AG04450 (cell line): ENCODE data around the gene MATCAP1. TPM values are rescaled to one million over a fixed set of nuclear protein-coding genes. Genes with fewer than 3 reads are reported as not detected.

Experiments used
- CTCF ChIA-PET: fragments of 300-600, 350-600 bp; formaldehyde crosslinking; extraction: SDS; loops from one replicate; lab custom pipeline; 2022; ENCODE audit warnings: antibody characterized with exemption, inconsistent platforms; lab: Charles Lee
- POLR2A ChIA-PET: fragments of 350-600 bp; formaldehyde crosslinking; extraction: SDS; loops from one replicate; lab custom pipeline; 2021; ENCODE audit warnings: antibody characterized with exemption, inconsistent platforms; lab: Yijun Ruan, JAX
- DNase-seq: peaks from one replicate; pipeline ENCODE4 v3.0.0-alpha.2; 2011; ENCODE audit warnings: low read depth, low spot score
- H3K27ac ChIP-seq: one replicate; pipeline ENCODE4 v1.5.1; 2012; ENCODE audit warnings: low read depth, low read length, control low read depth
- H3K27me3 ChIP-seq: one replicate; pipeline ENCODE4 v1.6.0; 2012; ENCODE audit warnings: low read length; ENCODE audit not compliant: control insufficient read depth, insufficient read depth
- H3K4me3 ChIP-seq: 2 replicates; pipeline ENCODE4 v1.5.1; 2011; ENCODE audit warnings: mild to moderate bottlenecking, low read depth, low read length, control low read depth
- H3K9me3 ChIP-seq: 2 replicates; pipeline ENCODE4 v1.5.1; 2012; ENCODE audit warnings: low read length; ENCODE audit not compliant: control insufficient read depth, insufficient read depth
- polyA plus RNA-seq: library from polyadenylated mRNA; depleted of rRNA; stranded (reverse); fragments of >200 nt; gene quantifications from 2 replicates; pipeline ENCODE4 v1.2.3, GENCODE V29; 2011
- TF ChIP-seq, protein P1 (sequence below): IDR thresholded peaks from 2 replicates; pipeline ENCODE4 v1.5.1; 2011; ENCODE audit warnings: low read depth, low read length, control low read depth, inconsistent platforms

MATCAP1 gene
- polyA plus RNA-seq, 1 experiment: 13.9 TPM

DNA sequence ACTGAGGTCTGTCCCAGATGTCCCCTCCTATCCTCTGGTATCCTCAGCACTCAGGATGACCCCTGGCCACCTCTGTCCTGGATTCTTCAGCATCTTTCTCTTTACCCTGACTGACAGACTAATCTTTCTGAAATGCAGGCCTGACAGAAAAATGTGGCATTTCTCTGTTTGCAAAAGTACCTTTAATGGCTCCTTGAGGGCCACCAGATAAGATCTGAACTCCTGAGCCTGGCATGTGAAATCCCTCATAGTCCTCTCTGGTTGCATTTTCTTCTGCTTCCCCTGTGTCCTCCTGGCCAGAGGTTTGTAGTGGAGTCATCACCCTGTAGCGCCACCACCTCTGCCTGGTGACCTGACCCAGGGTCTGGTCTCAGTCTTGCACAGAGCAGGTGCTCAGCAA is 13.1 kb upstream of the MATCAP1 start:
- H3K27me3 ChIP-seq: no peaks in the 10 kb centered on the region
- H3K27ac ChIP-seq: no peak overlapping the region
- no peak overlapping the region for H3K4me3 ChIP-seq
- CTCF ChIA-PET: interaction anchor here (1.0 to 1.3 kb wide), 2 partner anchors 10 to 236 kb away, joined by 3 to 4 read pairs; partner anchors contain the start of gene CES3
- H3K9me3 ChIP-seq: no peaks in the 10 kb centered on the region; the same call in 1 of the 2 replicates
- POLR2A ChIA-PET: no interaction called here
- TF ChIP-seq, protein P1, sequence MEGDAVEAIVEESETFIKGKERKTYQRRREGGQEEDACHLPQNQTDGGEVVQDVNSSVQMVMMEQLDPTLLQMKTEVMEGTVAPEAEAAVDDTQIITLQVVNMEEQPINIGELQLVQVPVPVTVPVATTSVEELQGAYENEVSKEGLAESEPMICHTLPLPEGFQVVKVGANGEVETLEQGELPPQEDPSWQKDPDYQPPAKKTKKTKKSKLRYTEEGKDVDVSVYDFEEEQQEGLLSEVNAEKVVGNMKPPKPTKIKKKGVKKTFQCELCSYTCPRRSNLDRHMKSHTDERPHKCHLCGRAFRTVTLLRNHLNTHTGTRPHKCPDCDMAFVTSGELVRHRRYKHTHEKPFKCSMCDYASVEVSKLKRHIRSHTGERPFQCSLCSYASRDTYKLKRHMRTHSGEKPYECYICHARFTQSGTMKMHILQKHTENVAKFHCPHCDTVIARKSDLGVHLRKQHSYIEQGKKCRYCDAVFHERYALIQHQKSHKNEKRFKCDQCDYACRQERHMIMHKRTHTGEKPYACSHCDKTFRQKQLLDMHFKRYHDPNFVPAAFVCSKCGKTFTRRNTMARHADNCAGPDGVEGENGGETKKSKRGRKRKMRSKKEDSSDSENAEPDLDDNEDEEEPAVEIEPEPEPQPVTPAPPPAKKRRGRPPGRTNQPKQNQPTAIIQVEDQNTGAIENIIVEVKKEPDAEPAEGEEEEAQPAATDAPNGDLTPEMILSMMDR: no peak
- no peak for DNase-seq

DNA sequence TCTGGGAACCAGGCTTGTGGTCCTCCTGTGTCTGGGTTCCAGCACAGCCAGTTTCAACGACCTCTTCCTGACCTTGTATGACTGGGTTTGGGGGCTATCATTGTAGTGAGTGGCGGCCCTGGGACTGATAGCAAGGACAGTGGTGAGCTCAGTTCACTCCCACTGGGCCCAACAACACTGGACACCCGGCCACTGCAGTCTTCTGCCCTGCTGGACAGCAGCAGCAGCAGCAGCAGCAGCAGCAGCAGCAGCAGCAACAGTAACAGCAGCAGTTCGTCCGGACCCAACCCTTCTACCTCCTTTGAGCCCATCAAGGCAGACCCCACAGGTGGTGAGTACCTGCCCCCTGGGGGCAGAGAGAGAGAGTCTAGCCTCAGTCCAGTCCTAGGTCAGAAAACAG is 11.9 kb upstream of the MATCAP1 start:
- no peak overlapping the region for H3K27ac ChIP-seq
- ChIA-PET POLR2A (no interaction called here), CTCF (no interaction called here)
- no peaks in the 10 kb centered on the region; the same call in 1 of the 2 replicates for H3K9me3 ChIP-seq
- H3K4me3 ChIP-seq: no peak overlapping the region
- TF ChIP-seq, protein P1: no peak
- no peak for DNase-seq
- no peaks in the 10 kb centered on the region for H3K27me3 ChIP-seq

DNA sequence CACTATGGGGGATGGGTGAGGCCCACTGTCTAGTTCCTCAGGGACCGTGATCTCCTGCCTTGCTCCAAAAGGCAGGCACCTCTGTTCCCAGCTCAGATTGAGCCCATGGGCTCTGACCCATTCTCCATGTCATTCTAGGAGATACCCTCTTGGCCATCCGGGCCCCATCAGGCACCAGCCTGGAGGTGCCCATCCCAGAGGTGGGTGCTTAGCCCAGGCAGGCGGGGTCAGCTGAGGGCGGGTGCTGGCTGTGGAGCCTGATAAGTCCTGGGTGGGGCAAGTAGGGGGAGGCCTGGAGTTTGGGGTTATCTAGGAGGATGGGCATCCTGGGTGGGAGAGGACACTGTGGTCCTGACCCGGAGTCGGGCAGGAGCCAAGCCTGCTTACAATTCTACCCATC is 10.5 kb upstream of the MATCAP1 start:
- no peaks in the 10 kb centered on the region for H3K27me3 ChIP-seq
- no peak overlapping the region for H3K27ac ChIP-seq
- TF ChIP-seq, protein P1: no peak
- CTCF ChIA-PET: no interaction called here
- no peak for DNase-seq
- H3K9me3 ChIP-seq: no peaks in the 10 kb centered on the region; the same call in 1 of the 2 replicates
- POLR2A ChIA-PET: no interaction called here
- no peak overlapping the region for H3K4me3 ChIP-seq

DNA sequence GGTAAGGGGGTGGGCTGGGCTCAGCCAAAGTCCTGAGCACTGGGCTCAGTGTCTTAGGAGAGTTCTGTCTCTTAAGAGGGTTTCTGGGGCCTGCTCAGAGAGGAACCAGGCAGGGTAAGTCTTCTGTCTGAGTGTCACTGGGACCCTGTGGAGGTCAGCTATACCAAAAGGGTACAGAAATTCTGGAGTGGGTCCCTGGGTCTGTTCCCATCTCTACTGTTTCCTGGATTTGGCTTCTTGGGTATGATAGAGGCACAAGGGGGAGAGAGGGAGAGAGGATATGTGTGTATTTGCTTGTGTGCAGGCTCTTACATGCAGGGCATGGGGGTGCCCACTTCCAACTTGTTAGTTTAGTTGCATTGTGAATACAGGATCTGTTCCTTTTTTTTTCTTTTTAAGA is 9.8 kb upstream of the MATCAP1 start:
- no peak for DNase-seq
- TF ChIP-seq, protein P1: no peak
- H3K9me3 ChIP-seq: no peaks in the 10 kb centered on the region; the same call in 1 of the 2 replicates
- H3K27ac ChIP-seq: no peak overlapping the region
- H3K4me3 ChIP-seq: peak overlapping the region; percentile 98
- POLR2A ChIA-PET: no interaction called here
- H3K27me3 ChIP-seq: no peaks in the 10 kb centered on the region
- CTCF ChIA-PET: interaction anchor here (0.9 kb wide), 1 partner anchor 288 kb away, joined by 3 read pairs; the partner anchor contains the start of gene ATP6V0D1

DNA sequence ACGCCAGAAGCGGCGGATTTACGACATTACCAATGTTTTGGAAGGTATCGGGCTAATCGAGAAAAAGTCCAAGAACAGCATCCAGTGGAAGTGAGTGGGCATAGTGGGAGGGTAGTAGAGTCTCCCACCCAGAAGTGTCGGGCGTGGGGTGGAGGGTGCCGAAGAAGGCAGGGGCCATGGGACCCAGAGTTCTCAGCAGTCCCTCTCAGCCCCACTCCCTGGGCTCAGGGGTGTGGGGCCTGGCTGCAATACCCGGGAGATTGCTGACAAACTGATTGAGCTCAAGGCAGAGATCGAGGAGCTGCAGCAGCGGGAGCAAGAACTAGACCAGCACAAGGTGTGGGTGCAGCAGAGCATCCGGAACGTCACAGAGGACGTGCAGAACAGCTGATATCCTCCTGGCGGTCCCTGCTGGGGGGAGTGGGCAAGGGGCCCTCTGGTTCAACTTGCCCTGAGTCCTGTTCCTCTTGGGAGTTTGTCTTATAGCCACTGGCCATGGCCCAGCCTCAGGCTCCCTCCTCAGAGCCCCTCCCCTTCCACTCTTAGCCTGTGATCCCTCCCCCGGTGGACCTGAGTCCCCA is 9.1 kb upstream of the MATCAP1 start:
- Histone ChIP-seq H3K4me3 (peak overlapping the region; percentile 98), H3K27me3 (no peaks in the 10 kb centered on the region), H3K27ac (no peak overlapping the region), H3K9me3 (no peaks in the 10 kb centered on the region; the same call in 1 of the 2 replicates)
- ChIA-PET CTCF (interaction anchor here (0.9 kb wide), 1 partner anchor 288 kb away, joined by 3 read pairs; the partner anchor contains the start of gene ATP6V0D1), POLR2A (no interaction called here)
- no peak for DNase-seq
- TF ChIP-seq, protein P1: no peak
